SU-DHL-6 (cell line): ENCODE measurements around the gene SLC8B1.

ENCODE experiments used
- CTCF ChIP-seq: fragments of 200-600 bp; sonication (generic); IDR thresholded peaks from one replicate; pipeline ENCODE4 v1.5.1; 2017; ENCODE audit warnings: antibody characterized with exemption, mild to moderate bottlenecking, low read length, moderate library complexity; ENCODE audit not compliant: insufficient read depth, poor library complexity, severe bottlenecking
- EZH2phosphoT487 ChIP-seq: fragments of 200-600 bp; sonication (generic), shearing (Covaris generic); conservative IDR thresholded peaks from 2 replicates; pipeline ENCODE4 v1.6.1; 2018; ENCODE audit warnings: mild to moderate bottlenecking, antibody characterized with exemption, low read length, moderate library complexity, mixed read lengths

DNA sequence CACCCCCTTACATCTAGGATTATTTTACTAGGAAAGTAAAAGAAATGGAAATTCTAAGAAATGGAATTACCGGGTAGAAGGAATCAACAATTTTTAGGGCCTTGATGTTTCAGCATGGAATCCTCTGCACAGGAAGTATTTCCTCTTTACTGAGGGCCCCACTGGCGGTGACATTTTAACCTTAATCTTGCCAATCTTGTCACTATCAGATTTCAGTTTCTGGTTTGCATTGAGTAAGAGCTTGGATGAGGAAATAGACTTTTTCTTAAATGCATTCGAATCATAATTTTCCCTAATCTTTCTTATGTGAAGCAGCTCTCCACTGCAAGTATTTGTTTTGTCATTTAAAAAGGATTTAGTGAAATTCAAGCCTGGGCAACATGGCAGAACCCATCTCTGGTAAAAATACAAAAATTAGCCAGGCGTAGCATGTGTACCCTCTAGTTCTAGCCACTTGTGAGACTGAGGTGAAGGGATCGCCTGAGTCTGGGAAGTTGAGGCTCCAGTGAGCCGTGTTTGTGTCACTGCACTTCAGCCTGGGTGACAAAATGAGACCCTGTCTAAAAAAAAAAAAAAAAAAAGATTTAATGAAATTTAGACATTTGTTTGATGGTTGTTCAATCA is 73.0 kb downstream of the SLC8B1 start:
- TF ChIP-seq EZH2phosphoT487 (no peak), CTCF (no peak)
